ENCODE results near the gene RAB8A.
"Not testable (repeated sequence)": the region's sequence is repeated elsewhere in the genome, so short reads cannot be mapped to it uniquely, and the experiment has no call there.

RAB8A gene

GRCh38 chr19:16098821-16099220, 12.9 kb upstream of the RAB8A start:
- Histone ChIP-seq H3K9me3 (ENCODE audit: control insufficient read depth, insufficient read depth, low read length) (no peaks in the 10 kb centered on the region), H3K9ac (ENCODE audit: low read depth, low read length) (no peak overlapping the region), H3K27me3 (ENCODE audit: control insufficient read depth, insufficient read depth, low read length) (no peaks in the 10 kb centered on the region), H3K27ac (ENCODE audit: low read depth, low read length) (no peak overlapping the region), H3K36me3 (ENCODE audit: control insufficient read depth, insufficient read depth, low read length) (peaks cover 95% of the 10 kb centered on the region), H3K4me1 (ENCODE audit: control insufficient read depth, insufficient read depth, low read length) (no peaks in the 10 kb centered on the region), H3K4me3 (ENCODE audit: low read depth, low read length) (no peak overlapping the region)

- not testable (repeated sequence) for H3K27me3 ChIP-seq (ENCODE audit: control insufficient read depth, insufficient read depth, low read length); H3K4me1 ChIP-seq (ENCODE audit: control insufficient read depth, insufficient read depth, low read length); H3K9me3 ChIP-seq (ENCODE audit: control insufficient read depth, insufficient read depth, low read length); H3K27ac ChIP-seq (ENCODE audit: low read depth, low read length); H3K9ac ChIP-seq (ENCODE audit: low read depth, low read length); H3K4me3 ChIP-seq (ENCODE audit: low read depth, low read length)
- H3K36me3 ChIP-seq (ENCODE audit: control insufficient read depth, insufficient read depth, low read length) = peaks cover 89% of the 10 kb centered on the region
Observed at GRCh38 chr19:16099314-16099965, 12.2 kb upstream of the RAB8A start.

GRCh38 chr19:16100524-16100923, 11.2 kb upstream of the RAB8A start:
- no peaks in the 10 kb centered on the region for H3K27me3 ChIP-seq (ENCODE audit: control insufficient read depth, insufficient read depth, low read length)
- peaks cover 78% of the 10 kb centered on the region for H3K36me3 ChIP-seq (ENCODE audit: control insufficient read depth, insufficient read depth, low read length)
- no peaks in the 10 kb centered on the region for H3K9me3 ChIP-seq (ENCODE audit: control insufficient read depth, insufficient read depth, low read length)
- H3K4me1 ChIP-seq (ENCODE audit: control insufficient read depth, insufficient read depth, low read length) = no peaks in the 10 kb centered on the region
- H3K4me3 ChIP-seq (ENCODE audit: low read depth, low read length) = no peak overlapping the region
- no peak overlapping the region for H3K9ac ChIP-seq (ENCODE audit: low read depth, low read length)
- no peak overlapping the region for H3K27ac ChIP-seq (ENCODE audit: low read depth, low read length)

DNA sequence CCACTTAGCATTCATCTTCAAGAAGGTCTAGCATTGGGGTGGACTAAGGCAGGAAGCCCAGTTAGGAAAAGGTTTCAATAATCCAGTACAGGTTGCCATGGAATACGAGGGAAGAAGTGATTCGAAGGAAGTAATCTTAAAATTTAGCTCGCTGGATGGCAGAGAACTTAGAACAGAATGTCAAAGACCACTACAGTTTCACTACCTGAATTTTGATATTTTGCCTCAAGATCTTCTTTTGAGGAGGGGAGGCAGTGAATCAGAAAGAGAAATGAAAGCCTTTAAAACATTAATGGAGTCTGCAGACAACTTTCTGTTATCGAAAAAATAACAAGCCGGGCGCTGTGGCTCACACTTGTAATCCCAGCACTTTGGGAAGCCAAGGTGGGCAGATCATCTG, 7.0 kb upstream of the RAB8A start:
- Histone ChIP-seq H3K36me3 (ENCODE audit: control insufficient read depth, insufficient read depth, low read length) (peaks cover 41% of the 10 kb centered on the region), H3K4me1 (ENCODE audit: control insufficient read depth, insufficient read depth, low read length) (0 out of 2 replicates have a peak, but pooled peaks cover 3% of the 10 kb centered on the region), H3K9me3 (ENCODE audit: control insufficient read depth, insufficient read depth, low read length) (no peaks in the 10 kb centered on the region), H3K4me3 (ENCODE audit: low read depth, low read length) (no peak overlapping the region), H3K9ac (ENCODE audit: low read depth, low read length) (no peak overlapping the region), H3K27ac (ENCODE audit: low read depth, low read length) (no peak overlapping the region), H3K27me3 (ENCODE audit: control insufficient read depth, insufficient read depth, low read length) (no peaks in the 10 kb centered on the region)

GRCh38 chr19:16106121-16106520, 5.6 kb upstream of the RAB8A start:
- Histone ChIP-seq H3K36me3 (ENCODE audit: control insufficient read depth, insufficient read depth, low read length) (peaks cover 27% of the 10 kb centered on the region), H3K9me3 (ENCODE audit: control insufficient read depth, insufficient read depth, low read length) (no peaks in the 10 kb centered on the region), H3K4me3 (ENCODE audit: low read depth, low read length) (no peak overlapping the region), H3K27me3 (ENCODE audit: control insufficient read depth, insufficient read depth, low read length) (no peaks in the 10 kb centered on the region), H3K4me1 (ENCODE audit: control insufficient read depth, insufficient read depth, low read length) (0 out of 2 replicates have a peak, but pooled peaks cover 3% of the 10 kb centered on the region), H3K9ac (ENCODE audit: low read depth, low read length) (no peak overlapping the region), H3K27ac (ENCODE audit: low read depth, low read length) (no peak overlapping the region)

GRCh38 chr19:16111909-16112752, 442 bp downstream of the RAB8A start:
- H3K9ac ChIP-seq (ENCODE audit: low read depth, low read length) = peak overlapping the region; percentile 83
- H3K4me3 ChIP-seq (ENCODE audit: low read depth, low read length) = peak overlapping the region; percentile 84
- H3K36me3 ChIP-seq (ENCODE audit: control insufficient read depth, insufficient read depth, low read length) = peaks cover 17% of the 10 kb centered on the region
- H3K27ac ChIP-seq (ENCODE audit: low read depth, low read length) = peak overlapping the region; percentile 82
- H3K4me1 ChIP-seq (ENCODE audit: control insufficient read depth, insufficient read depth, low read length) = peaks cover 7% of the 10 kb centered on the region; the same call in 1 of the 2 replicates
- no peaks in the 10 kb centered on the region for H3K27me3 ChIP-seq (ENCODE audit: control insufficient read depth, insufficient read depth, low read length)
- no peaks in the 10 kb centered on the region for H3K9me3 ChIP-seq (ENCODE audit: control insufficient read depth, insufficient read depth, low read length)

- H3K27me3 ChIP-seq (ENCODE audit: control insufficient read depth, insufficient read depth, low read length) = no peaks in the 10 kb centered on the region
- H3K9ac ChIP-seq (ENCODE audit: low read depth, low read length) = no peak overlapping the region
- peaks cover 4% of the 10 kb centered on the region; the same call in 1 of the 2 replicates for H3K4me1 ChIP-seq (ENCODE audit: control insufficient read depth, insufficient read depth, low read length)
- no peaks in the 10 kb centered on the region for H3K9me3 ChIP-seq (ENCODE audit: control insufficient read depth, insufficient read depth, low read length)
- no peak overlapping the region for H3K27ac ChIP-seq (ENCODE audit: low read depth, low read length)
- peaks cover 21% of the 10 kb centered on the region for H3K36me3 ChIP-seq (ENCODE audit: control insufficient read depth, insufficient read depth, low read length)
- peak overlapping the region; percentile 84 for H3K4me3 ChIP-seq (ENCODE audit: low read depth, low read length)
Observed at GRCh38 chr19:16112778-16113177, 1.1 kb downstream of the RAB8A start.

- H3K9ac ChIP-seq (ENCODE audit: low read depth, low read length) = no peak overlapping the region
- no peaks in the 10 kb centered on the region for H3K9me3 ChIP-seq (ENCODE audit: control insufficient read depth, insufficient read depth, low read length)
- H3K4me3 ChIP-seq (ENCODE audit: low read depth, low read length) = no peak overlapping the region
- peaks cover 31% of the 10 kb centered on the region for H3K36me3 ChIP-seq (ENCODE audit: control insufficient read depth, insufficient read depth, low read length)
- no peaks in the 10 kb centered on the region for H3K27me3 ChIP-seq (ENCODE audit: control insufficient read depth, insufficient read depth, low read length)
- peaks cover 4% of the 10 kb centered on the region; the same call in 1 of the 2 replicates for H3K4me1 ChIP-seq (ENCODE audit: control insufficient read depth, insufficient read depth, low read length)
- no peak overlapping the region for H3K27ac ChIP-seq (ENCODE audit: low read depth, low read length)
Observed at GRCh38 chr19:16113727-16114126, 2.0 kb downstream of the RAB8A start.

DNA sequence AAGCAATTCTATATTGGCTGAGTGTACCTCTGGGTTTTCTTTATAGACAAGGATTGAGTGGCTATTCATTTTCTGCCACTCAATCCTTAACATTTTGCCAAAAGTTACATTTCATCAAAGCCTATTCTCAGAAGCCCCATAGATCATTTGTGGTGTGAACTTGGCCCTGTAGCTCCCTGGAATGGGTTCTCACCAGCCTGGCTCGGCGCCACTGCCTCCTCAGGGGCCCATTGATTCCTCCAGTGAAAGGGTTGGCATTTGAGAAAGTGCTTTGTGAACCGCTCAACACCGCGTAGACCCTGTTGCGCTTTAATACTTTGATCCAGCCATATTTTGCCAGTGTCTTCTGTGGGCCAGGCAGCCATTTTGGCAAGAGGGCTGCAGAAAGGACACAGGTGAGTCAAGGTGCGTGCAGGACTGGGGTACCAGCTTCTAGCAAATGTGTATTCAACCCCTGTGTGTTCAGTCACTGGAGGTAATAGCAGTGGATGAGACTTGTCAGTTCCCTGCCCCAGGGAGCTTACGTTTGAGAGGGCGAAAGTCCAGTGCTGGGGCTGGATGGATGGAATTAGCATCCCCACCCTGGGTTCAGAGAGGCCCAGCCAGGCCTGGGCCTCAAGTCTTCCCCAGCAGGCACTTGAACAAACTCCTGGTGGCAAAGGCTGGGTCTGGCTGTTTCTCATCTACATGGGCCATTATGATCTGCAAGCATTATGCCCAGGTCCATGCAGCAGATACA, 3.8 kb downstream of the RAB8A start:
- Histone ChIP-seq H3K27me3 (ENCODE audit: control insufficient read depth, insufficient read depth, low read length) (no peaks in the 10 kb centered on the region), H3K27ac (ENCODE audit: low read depth, low read length) (no peak overlapping the region), H3K4me3 (ENCODE audit: low read depth, low read length) (no peak overlapping the region), H3K9ac (ENCODE audit: low read depth, low read length) (no peak overlapping the region), H3K4me1 (ENCODE audit: control insufficient read depth, insufficient read depth, low read length) (peaks cover 4% of the 10 kb centered on the region; the same call in 1 of the 2 replicates), H3K36me3 (ENCODE audit: control insufficient read depth, insufficient read depth, low read length) (peaks cover 45% of the 10 kb centered on the region), H3K9me3 (ENCODE audit: control insufficient read depth, insufficient read depth, low read length) (no peaks in the 10 kb centered on the region)

- Histone ChIP-seq H3K27ac (ENCODE audit: low read depth, low read length) (no peak overlapping the region), H3K36me3 (ENCODE audit: control insufficient read depth, insufficient read depth, low read length) (peaks cover 47% of the 10 kb centered on the region), H3K27me3 (ENCODE audit: control insufficient read depth, insufficient read depth, low read length) (no peaks in the 10 kb centered on the region), H3K4me3 (ENCODE audit: low read depth, low read length) (no peak overlapping the region), H3K4me1 (ENCODE audit: control insufficient read depth, insufficient read depth, low read length) (peaks cover 4% of the 10 kb centered on the region; the same call in 1 of the 2 replicates), H3K9me3 (ENCODE audit: control insufficient read depth, insufficient read depth, low read length) (no peaks in the 10 kb centered on the region), H3K9ac (ENCODE audit: low read depth, low read length) (no peak overlapping the region)
Observed at GRCh38 chr19:16116067-16116466, 4.4 kb downstream of the RAB8A start.
